Left ventricle myocardium inferior (tissue), 1 donor: ENCODE results near the gene DR1. TPM values are rescaled to one million over a fixed set of nuclear protein-coding genes. Genes with fewer than 3 reads are reported as not detected.

ENCODE experiments used
- DNase-seq: peaks from one replicate; pipeline ENCODE4 v3.0.0-alpha.2; 2020
- H3K27ac ChIP-seq: fragments of 200-600 bp; replicated peaks from 2 replicates; pipeline ENCODE4 v1.8.0; 2021
- H3K27me3 ChIP-seq: fragments of 200-600 bp; 2 replicates; pipeline ENCODE4 v1.8.0; 2021; ENCODE audit warnings: low read depth
- H3K36me3 ChIP-seq: fragments of 200-600 bp; 2 replicates; pipeline ENCODE4 v1.8.0; 2021
- H3K4me1 ChIP-seq: fragments of 200-600 bp; 2 replicates; pipeline ENCODE4 v1.8.0; 2021
- H3K4me3 ChIP-seq: fragments of 200-600 bp; 2 replicates; pipeline ENCODE4 v1.8.0; 2021; ENCODE audit warnings: mild to moderate bottlenecking, moderate library complexity
- H3K9me3 ChIP-seq: fragments of 200-600 bp; replicated peaks from 2 replicates; pipeline ENCODE4 v1.8.0; 2021
- CTCF ChIP-seq: fragments of 200-600 bp; IDR thresholded peaks from 2 replicates; pipeline ENCODE4 v1.8.0; 2021; ENCODE audit warnings: antibody characterized with exemption, mild to moderate bottlenecking, borderline replicate concordance
- intact Hi-C: fragments of 100-400 bp; cut with micrococcal nuclease; formaldehyde crosslinking; loops from one replicate; pipeline ENCODE4 v1.11.0; 2022
- total RNA-seq: library from RNA; stranded (reverse); fragmentation: NEBNext Ultra II Directional; extraction: Animal tissue kit (Norgen Biotek cat#: 25700); gene quantifications from one replicate; pipeline ENCODE4 v1.2.1, GENCODE V29; 2021
- donor health status: DM: no; HTN: yes; CAD: no; lungs with severe emphysema.

The DR1 gene
- total RNA-seq, 1 donor from 2014 or later = 37.7 TPM

- no peaks in the 10 kb centered on the region for H3K36me3 ChIP-seq
- no peak overlapping the region for H3K4me3 ChIP-seq
- H3K27me3 ChIP-seq = no peaks in the 10 kb centered on the region
- intact Hi-C loops = no loop called here
- no peak for DNase-seq
- H3K27ac ChIP-seq = no peak overlapping the region
- no peaks in the 10 kb centered on the region for H3K9me3 ChIP-seq
- TF ChIP-seq CTCF = no peak
- H3K4me1 ChIP-seq = no peaks in the 10 kb centered on the region
These were observed 14.3 kb upstream of the DR1 start for GRCh38 chr1:93331412-93331811.

GRCh38 chr1:93332368-93332767, 13.3 kb upstream of the DR1 start:
- no peak overlapping the region for H3K4me3 ChIP-seq
- H3K27ac ChIP-seq = no peak overlapping the region
- TF ChIP-seq CTCF = no peak
- no peaks in the 10 kb centered on the region for H3K27me3 ChIP-seq
- no peaks in the 10 kb centered on the region for H3K9me3 ChIP-seq
- no peaks in the 10 kb centered on the region for H3K4me1 ChIP-seq
- no peak for DNase-seq
- intact Hi-C loops = no loop called here
- H3K36me3 ChIP-seq = peaks cover 3% of the 10 kb centered on the region

- Histone ChIP-seq H3K4me1 (peaks cover 18% of the 10 kb centered on the region), H3K4me3 (no peak overlapping the region), H3K36me3 (peaks cover 19% of the 10 kb centered on the region), H3K27me3 (no peaks in the 10 kb centered on the region), H3K27ac (no peak overlapping the region), H3K9me3 (no peaks in the 10 kb centered on the region)
- no peak for DNase-seq
- intact Hi-C loops = no loop called here
- no peak for TF ChIP-seq CTCF
These were observed 7.1 kb upstream of the DR1 start for GRCh38 chr1:93338387-93339146.

GRCh38 chr1:93339171-93339697, 6.5 kb upstream of the DR1 start:
- Histone ChIP-seq H3K36me3 (peaks cover 19% of the 10 kb centered on the region), H3K27me3 (no peaks in the 10 kb centered on the region), H3K9me3 (no peaks in the 10 kb centered on the region), H3K27ac (no peak overlapping the region), H3K4me1 (peaks cover 23% of the 10 kb centered on the region), H3K4me3 (no peak overlapping the region)
- TF ChIP-seq CTCF = no peak
- intact Hi-C loops = no loop called here
- no peak for DNase-seq

GRCh38 chr1:93340090-93340489, 5.6 kb upstream of the DR1 start:
- H3K9me3 ChIP-seq = no peaks in the 10 kb centered on the region
- no peak for TF ChIP-seq CTCF
- H3K36me3 ChIP-seq = peaks cover 19% of the 10 kb centered on the region
- DNase-seq = no peak
- no peaks in the 10 kb centered on the region for H3K27me3 ChIP-seq
- H3K27ac ChIP-seq = no peak overlapping the region
- peaks cover 29% of the 10 kb centered on the region for H3K4me1 ChIP-seq
- H3K4me3 ChIP-seq = no peak overlapping the region
- intact Hi-C loops = no loop called here
